Activated T-cell treated with anti-CD3 and anti-CD28 coated beads, Interleukin-2, amount 50 U/mL, for 1 hour (primary cell): ENCODE data around the gene MNDA.

Source experiments
- DNase-seq: peaks from one replicate; pipeline ENCODE4 v3.0.0-alpha.2; 2020

The MNDA gene

DNA sequence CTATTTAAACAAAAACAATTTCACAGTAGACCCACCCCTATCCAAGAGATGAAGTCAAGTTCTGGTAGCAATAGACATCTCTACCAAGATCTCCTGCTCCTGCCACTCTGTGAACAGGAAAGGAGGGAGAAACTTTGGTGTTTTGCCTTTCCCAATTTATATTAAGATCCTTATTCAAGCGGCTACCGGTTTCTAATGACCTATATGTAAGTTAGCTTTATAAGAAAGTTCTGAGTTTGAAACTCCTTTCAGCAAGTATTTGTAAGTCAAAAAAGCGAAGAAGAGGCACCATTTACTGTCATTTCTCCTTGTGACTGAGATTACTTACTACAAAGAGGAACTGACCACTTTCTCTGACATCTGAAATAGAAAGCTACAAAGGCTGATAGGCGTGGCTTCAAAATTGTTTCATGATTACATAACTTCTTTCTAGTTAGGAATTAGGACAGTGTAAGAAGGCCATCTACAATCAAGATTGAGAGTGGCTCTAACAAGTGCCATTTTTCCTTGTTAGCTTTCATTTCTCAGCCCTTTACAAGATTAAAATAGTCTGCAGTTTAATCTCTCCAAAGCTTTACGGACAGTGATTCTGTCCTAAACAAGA is at the start of gene MNDA:
TSS of gene MNDA (plus strand) at position 448 of the 604 bp plus-strand sequence. CDS start 10,803 bp downstream, outside the sequence.
- DNase-seq, result no peak

DNA sequence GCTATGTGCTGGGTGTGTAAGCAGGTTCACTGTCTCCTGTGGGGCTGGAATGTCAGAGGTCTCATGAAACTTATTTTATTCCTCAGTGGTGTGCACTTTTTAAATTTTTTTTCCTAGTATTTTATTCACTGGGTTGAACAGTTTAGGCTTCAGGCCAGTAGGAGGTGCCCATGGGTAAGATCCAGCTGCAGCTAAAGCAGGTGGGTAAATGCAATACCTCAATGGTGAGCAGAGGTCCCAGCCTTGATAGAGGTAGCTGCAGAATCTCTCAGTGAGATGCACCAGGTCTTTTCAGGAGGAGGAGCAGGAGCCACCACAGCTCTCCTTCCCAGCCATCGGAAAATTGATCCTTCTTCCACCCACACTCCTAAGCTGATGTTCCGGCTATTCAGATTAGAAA is 37.5 kb upstream of the MNDA start:
- peak; percentile 24 for DNase-seq

DNA sequence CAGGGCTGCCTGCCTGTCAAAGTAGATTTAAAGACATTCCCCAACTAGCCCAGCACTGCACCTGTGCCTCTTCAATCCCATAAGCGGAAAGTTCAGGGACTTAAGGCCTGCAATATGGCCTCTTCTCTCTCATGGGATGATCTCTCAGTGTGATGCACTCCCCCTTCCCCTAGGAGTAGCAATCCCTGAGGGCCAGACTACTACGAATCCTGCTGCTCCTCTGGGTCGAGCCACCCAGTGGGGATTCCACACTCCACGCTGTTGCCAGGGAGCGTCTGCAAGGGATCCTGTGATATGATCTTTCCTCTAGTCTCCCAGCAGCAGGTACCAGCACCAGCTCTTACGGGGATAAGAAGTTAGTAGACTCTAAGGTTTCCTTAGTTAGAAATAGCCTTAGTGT is 36.9 kb upstream of the MNDA start:
- DNase-seq, result no peak

DNA sequence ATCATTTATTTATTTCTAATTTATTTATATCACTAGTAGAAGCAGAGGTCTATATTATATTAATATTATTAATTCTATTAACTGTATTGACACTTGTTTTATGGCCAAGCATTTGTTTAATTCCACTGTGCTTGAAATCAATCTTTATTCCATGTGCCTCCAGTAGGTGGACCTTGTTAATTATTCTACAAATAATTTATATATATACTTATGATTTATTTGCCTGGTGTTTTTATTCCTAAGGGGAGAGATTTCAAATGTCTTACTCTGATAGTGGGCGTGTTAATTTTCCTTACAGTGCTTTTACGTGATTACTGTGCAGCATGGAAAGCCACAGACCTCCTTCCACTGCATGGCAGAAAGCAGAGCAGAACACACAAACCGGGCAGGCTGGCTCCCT is 32.6 kb upstream of the MNDA start:
- DNase-seq, result no peak

DNA sequence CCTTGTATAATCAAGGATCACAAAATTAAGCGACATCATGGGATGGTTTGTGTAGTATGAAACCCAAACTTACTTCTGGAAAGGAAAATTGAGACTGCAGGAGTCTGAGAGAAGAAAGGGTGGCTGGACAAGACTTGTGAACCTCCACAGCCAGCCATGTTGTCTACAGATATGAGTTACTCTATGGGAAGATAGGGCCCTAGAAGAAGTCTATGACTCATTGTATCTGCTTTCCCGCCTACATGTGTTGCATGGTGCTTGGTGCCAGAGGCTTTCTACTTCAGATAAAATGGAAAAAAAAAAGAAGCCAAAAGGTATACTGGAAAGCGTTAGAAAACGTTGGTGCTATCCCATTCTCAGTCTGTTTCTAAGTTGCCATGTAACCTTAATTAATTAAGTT is 31.5 kb upstream of the MNDA start:
- DNase-seq, result no peak

DNA sequence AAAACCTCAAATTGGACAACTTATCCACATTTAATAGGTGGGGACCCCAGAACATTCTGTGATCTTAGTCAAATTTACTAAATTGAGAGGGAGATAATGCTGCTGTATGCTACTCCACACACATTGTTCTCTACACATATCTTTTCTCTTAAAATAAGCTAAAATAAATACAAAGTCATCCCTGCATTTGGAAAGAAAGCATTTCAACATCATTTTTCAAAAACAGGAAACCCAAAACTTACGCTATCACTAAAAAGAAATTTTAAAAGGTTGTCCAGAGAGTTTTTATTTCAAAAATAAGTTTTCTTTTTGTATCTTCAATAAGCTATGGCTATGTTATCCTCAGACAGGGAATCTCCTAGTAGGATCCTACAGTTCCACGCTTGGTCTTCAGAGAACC is 30.6 kb upstream of the MNDA start:
- DNase-seq, result no peak

DNA sequence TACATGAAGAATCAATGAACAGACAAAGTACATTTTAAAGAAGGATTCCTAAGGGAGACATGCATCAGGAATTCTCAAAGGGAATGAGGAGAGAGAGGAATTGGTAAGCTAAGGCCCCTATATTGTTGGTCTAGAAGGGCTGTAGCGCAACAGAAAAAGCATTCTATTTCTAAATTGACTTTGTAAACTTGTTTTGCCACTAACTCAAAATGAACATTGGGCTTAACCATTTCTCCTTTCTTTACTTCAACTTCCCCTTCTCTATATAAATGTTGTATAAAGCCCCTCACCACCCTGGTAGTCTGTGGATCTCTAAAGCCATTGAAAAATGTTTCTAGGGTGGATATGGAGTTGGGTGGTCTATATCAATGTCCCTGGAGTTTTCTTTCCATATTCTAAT is 29.8 kb upstream of the MNDA start:
- no peak for DNase-seq

DNA sequence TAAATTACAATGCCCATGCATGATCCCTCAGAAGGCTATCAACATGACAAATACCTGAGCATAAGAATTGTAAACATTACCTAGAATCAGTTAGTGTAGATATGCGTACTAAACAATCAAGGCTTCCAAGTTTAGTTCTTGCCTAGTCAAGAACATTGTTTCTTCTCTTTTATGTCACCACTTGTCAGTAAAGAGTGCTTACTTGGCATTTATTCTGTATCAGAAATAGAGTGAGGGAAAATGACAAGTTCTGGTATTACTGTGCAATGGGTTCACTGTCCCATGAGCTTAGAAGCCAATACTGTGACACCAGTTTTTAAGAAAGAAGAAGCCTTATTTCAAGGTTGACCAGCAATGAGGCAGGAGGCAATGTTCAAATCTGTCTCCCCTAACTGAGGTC is 27.5 kb upstream of the MNDA start:
- no peak for DNase-seq

DNA sequence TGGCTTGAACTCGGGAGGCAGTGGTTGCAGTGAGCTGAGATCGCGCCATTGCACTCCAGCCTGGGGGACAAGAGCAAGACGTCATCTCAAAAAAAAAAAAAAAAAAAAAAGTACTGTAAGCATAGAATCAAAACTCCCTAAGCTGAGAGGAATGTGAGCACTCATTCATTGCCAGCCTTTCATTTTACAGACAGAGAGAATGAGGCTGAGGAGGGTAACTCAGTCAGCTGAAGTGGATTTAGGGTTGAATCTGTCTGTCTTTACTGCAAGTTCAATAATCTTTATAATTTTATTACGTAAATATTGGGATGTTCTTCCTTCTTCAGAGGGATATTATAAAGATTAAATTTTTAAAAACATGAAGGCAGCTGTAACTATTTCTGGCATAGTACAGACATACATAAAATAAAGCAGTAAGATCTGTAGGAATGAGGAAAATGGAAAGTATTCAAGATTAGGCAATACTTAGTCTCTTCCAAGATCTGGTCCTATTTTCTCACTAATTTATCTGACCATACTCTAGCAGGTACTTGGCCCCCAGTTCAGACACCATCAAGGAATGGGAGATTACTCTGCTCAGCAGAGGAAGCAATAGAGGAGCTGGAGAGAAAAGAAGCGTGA is 24.1 kb upstream of the MNDA start:
- DNase-seq, result no peak

DNA sequence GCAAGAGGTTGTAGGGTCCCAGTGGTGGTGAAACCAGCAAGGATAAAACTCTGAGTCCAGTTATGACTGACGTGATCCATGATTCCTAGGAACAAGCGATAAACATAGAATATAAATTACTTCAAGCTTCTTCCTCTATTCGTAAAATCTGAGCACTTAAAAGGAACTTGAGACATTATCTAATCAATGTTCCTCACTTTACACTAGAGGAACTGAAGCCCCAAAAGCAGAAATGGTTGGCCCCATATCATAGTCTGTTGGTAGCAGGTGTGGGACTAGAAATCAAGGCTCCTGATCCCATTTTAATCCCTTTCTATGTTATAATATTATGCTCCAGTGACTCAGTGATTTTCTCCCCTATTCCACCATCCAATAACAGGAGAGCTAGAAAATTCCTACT is 21.9 kb upstream of the MNDA start:
- DNase-seq, result no peak

DNA sequence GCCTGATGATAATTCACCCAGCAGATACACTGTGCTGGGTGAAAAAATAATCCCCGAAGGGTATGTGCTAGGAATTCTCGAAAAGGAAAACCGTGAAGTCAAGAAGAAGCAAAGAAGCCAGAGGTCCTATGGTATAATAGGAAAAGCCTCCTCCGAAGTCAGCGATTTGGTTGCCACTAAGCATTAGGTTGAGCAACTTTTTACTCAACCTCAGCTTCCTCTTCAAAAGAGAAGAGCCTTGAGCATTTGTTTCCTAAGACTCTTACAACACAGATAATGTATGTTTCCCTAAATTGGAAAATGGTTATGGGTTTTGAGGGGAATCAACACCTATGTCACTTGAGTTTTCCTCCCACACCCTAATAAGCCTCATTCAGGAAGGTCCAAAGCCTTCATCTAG is 21.3 kb upstream of the MNDA start:
- DNase-seq, result no peak

DNA sequence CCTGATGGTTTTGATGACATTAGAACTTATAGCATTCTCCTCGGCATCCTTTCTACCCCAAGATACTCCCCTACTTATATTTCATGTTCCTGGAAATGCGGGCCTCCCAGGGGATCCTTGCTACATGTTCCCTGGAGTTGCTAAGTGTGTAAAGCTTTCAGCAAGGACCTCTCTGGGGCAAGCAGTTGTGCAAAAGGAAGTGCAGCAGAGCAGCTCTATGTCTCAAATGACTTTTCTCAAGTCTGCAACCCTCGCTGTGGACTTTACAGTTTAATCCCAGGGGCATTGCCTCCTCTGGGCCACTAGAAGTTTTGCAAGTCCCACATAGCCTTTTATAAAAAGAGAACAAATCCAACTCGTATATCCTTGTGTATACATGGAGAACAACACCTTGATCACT is 20.8 kb upstream of the MNDA start:
- no peak for DNase-seq

DNA sequence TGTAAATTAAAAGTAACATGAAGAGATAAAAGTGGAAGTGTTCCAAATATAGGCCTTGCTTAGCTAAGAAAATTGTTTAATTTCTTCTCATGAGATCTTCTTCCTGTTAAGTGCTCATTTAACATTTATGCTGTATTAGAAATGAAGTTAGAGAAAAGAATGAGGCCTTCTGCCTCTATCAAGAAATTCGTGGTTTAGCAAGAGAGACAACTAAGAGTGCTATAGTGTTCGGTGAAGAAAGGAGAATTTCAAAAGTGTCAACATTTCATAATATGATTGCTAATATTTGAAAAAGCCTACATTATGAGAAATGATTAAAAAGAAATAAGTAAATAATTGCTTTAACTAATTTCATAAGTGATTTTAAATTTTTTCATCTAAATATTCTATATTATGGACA is 18.8 kb upstream of the MNDA start:
- DNase-seq, result no peak

DNA sequence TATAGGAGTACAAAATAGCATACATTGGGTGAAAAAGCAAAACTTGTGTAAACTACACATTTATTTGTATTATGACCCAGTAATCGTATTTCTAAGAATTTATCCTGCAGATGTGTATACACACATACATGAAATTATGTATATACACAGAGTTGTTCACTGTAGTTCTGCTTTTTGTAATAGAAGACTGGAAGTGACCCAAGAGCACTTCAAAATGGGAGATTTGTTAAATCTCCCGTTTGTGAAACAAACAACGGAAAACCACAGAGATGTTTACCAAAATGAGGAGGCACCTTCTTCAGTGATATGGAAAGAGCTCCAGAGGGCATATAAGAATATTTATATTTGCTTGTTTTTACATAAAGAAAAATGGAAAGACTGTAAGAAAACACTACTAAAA is 18.0 kb upstream of the MNDA start:
- DNase-seq, result no peak

DNA sequence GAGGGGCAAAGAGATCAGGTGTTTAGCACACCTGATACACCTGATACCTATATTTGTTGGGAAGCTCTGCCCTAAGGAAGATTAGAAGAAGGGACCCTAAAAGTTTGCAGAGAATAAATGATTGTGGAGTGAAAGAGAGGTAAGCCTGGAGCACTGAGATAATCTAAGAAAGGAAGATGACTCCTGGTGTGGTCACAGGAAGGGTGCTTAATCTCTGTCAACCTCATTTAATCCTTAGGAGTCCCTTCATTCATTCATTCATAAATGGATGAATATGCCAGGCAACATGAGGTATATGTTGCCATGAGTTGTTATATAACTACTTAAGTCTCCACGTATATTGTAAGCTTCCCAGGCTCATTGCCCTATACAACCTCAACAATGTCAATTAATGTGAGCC is 16.2 kb upstream of the MNDA start:
- no peak for DNase-seq

DNA sequence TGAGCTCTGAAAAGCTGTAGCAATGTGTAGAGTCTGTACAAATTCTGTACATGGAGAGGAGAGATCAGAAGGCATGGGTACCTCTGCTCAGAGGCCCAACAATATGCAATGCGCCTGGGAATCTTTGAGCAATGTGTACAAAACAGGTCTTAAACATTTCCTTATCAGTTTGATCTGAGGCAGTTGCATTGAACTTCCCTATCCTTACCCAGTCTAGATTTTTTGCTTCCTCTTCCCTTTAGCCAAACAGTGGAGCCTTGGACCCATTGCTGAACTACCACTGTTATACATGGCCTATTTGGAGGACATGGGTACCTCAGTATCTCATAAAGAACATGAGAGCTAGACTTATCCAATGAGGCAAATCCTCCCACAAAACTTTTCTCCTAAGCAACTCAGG is 12.6 kb upstream of the MNDA start:
- DNase-seq, result no peak

DNA sequence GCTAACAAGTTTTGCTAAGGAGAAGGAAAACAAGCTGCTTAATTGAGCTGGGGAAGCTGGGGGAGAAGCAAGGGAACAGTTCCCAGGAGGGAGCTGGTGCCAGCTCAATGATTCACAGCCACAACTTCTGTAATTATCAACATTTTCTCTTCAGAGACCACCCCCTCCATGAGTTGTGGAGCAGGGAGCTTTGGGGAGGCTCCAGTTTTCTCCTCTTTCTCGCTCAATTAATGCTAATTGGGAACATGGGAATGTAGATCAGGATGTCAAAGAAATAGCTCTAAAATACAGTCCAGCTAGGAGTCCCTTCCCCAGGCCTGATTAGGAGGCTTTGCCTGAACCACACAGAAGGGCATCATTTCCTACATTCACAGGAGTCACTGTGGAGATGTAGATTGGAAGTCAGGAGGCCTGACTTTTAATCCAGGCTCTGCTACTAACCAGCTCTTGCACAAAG is 12.1 kb upstream of the MNDA start:
- DNase-seq, result no peak

DNA sequence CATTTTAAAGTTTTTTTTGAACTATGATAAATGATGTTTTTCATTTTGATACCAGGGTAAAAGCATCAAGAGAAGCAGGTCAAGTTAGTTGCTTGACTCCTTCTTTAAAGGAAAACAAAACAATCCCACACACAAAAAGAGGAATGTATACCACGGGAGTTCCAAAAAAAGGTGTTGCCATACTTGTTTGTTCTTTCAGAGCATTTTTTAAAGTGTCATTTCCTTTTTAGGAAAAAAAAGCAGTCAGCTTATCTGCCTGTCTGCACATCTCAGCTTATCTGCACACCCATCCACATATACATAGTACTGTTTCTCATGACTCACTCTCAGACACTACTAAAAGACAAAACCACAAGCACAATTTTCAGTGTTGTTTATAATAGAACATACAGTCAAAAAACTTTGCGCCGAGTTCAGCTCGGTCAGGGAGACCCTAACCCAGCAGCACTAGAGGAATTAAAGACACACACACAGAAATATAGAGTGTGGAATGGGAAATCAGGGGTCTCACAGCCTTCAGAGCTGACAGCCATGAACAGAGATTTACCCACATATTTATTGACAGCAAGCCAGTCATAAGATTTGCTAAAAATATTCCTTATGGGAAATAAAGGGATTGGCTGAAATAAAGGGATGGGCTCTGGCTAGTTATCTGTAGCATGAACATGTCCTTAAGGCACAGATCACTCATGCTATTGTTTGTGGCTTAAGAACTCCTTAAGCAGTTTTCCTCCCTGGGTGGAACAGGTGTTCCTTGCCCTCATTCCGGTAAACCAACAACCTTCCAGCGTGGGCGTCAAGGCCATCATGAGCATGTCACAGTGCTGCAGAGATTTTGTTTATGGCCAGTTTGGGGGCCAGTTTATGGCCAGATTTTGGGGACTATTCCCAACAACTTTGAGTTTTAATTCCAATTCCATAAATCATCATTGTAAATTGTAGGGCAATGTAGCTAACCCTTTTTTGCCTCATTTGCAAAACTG is 11.4 kb upstream of the MNDA start:
- no peak for DNase-seq

DNA sequence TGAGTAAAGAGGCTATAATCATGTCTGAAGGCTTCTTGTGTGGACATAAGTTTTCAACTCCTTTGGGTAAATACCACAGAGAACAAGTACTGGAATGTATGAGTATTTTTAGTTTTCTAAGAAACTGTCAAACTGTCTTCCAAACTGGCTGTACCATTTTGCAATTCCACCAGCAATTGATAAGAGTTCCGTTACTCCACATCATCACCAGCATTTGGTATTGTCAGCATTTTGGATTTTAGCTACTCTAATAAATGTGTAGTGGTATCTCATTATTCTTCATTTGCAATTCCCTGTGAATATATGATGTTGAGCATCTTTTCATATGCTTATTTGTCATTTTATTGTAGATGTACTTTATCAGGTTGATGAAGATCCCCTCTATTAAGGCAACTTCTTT is 9.4 kb upstream of the MNDA start:
- DNase-seq, result no peak

DNA sequence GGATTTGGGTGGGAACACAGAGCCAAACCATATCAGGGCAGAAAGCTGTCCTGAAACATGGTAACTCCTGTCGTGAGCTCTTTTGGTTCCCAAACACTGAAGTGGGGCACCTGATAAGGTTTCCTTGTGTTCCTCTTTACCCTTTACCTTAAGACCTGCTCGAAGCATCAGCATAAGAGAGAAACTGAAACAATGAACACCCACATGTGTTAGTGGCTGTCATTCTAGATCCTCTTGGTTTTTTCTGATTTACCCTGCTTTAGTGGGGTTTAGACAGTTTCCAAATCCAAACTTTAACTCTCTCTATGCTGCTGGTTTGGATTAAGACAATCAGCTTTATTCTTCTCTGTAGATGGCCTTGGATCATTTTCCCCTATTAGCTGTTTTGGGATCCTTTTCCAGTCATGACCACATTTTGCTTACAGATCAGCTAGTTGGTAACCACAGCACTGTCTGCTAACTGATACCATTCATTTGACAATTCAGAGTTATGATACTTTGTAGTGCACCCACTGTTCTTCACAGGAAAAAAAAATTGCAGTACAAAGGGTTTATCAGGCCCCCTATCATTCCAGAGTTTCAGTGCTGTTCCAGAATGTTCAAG is 975 bp upstream of the MNDA start:
- DNase-seq, result no peak

DNA sequence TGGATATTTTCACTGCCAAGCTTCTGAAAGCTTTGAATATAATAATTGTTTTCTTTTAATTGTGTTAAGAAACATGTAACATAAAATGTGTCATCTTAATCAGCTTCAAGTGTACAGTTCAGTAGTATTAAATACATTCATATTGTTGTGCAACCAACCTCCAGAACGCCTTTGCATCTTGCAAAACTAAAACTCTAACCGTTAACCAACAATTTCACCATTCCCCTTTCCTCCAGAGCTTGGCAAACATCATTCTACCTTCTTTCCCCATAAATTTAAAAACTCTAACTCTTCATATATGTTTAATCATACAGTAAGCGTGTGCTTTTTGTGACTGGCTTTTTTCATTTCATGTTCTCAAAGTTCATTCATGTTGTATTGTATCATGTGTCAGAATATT is 2.1 kb downstream of the MNDA start:
- no peak for DNase-seq

DNA sequence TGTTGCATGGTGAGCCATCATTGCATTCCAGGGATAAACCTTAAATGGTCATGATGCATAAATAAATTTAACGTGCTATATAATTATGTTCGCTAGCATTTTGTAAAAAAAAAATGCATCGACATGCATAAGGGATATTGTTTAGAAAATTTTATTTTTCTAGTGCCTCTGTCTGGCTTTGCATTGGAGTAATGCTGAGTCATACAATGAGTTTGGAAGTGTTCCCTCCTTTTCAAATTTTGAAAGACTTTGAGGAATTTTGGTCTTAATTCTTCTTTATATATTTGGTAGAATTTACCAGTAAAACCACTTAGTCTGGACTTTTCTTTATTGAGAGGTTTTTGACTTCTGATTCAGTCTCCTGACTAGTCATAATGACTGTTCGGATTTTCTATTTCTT is 4.9 kb downstream of the MNDA start:
- DNase-seq, result no peak

DNA sequence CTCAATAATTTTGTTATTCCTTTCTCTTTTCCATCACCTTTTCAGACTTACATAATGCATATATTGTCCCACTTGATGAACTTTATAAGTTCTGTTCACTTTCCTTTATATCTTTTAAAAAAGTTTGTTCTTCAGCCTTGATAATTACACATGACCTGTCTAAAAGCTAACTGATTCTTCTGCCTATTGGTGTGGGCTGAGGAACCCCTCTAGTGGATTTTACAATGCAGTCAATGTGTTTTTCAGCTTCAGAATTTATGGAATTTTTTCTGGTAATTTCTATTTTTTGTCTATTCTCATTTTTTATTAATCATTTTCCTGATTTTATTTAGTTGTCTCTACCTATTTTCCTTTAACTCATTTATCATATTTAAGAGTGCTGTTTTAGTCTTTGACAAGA is 7.5 kb downstream of the MNDA start:
- DNase-seq, result no peak

DNA sequence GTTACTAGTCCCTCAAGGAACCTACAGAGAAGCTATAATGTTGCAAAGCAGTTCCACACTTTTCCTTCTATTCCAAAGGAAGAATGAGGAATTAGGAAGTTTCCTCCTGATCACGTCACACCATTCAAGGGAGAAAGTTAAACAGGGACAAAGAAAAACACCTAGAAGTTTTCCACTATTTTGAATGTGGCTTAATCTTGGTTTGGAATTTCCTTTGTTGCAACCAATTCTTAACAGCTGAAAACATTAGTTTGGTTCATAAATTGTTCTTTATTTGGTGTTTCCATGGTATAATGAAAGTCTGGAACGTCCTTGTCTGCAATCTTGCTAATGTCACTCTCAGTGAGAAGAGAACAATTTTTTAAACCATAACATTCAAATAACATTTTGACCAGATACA is 8.4 kb downstream of the MNDA start:
- no peak for DNase-seq
